ENCODE results near the gene CXCL17.
A peak's percentile ranks its signal among the peaks of the same experiment; 100 is the strongest.
"Not testable (repeated sequence)": the region's sequence is repeated elsewhere in the genome, so short reads cannot be mapped to it uniquely, and the experiment has no call there.

The CXCL17 gene, protein sequence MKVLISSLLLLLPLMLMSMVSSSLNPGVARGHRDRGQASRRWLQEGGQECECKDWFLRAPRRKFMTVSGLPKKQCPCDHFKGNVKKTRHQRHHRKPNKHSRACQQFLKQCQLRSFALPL

DNA sequence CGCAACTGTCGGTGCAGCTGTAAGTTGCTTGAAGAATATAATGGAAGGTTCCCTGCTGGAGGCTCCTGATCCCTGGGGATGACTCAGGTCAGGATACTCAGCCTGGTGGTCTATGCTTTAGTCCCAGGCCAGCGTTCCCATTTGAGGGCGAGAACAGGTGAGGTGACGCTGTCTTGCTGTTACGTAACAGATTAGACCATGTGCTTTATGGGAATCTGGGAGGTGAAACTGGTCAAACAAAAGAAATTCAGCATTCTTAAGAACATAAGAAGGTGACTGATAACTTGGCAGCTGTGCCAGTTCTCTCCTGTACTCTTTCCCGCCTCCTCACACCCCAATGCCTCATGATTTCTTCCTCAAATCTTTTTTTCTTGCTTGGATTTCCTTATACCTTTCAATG is at the start of gene CXCL17:
Gene CXCL17, minus strand, starts transcription at position 114 of the 400 bp plus-strand sequence. CDS start 114 bp downstream, outside the sequence.
- DNase-seq (ENCODE audit: low spot score), result no peak

DNA sequence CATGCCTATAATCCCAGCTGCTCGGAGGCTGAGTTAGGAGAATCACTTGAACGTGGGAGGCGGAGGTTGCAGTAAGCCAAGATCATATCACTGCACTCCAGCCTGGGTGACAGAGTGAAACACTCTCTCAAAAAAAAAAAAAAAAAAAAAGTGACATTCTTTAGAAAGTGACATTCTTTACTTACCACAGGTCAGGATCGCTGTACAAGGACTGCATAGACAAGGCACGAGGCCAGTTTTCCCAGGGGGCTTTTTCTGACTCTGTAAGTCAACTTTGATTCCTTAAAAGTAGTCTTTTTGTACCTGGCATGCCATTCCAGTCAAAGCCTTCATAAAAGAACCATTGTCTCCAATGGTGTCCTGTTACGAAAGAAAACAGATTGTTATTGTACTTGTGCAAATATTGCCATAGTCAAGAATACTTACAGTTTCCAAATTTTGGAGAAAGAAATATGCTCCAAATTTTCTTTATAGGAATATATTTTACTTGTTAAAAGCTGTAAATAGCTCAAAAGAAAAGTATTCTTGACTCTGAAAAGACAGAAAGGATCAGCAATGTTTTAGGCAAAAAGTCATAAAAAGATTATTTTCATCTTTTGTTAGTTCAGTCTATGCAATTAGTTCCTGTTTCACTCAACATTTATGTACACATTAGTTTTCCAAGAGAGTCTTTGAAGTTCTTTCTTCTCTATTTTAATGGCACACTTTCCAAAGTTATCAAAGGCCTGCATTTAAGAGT is 46.2 kb upstream of the CXCL17 start:
- DNase-seq (ENCODE audit: low spot score), result no peak

DNA sequence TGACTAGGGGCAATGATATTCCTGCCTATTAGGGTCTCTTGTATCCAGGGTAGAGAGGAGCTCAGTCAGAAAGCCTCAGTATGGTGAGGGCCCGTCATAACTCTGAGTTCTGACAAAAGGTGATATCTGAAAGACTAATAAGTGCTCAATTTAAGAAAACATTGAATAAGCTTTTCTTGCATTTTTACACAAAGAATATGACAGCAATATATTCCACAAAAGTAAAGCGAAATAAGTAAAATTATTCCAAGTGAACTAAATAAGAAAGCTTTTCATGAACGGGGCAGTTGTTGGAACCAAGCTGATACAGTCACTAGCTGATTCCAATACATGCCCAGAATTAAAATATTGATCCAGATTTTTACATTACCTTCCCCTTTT is 45.0 kb upstream of the CXCL17 start:
- DNase-seq (ENCODE audit: low spot score), result no peak

DNA sequence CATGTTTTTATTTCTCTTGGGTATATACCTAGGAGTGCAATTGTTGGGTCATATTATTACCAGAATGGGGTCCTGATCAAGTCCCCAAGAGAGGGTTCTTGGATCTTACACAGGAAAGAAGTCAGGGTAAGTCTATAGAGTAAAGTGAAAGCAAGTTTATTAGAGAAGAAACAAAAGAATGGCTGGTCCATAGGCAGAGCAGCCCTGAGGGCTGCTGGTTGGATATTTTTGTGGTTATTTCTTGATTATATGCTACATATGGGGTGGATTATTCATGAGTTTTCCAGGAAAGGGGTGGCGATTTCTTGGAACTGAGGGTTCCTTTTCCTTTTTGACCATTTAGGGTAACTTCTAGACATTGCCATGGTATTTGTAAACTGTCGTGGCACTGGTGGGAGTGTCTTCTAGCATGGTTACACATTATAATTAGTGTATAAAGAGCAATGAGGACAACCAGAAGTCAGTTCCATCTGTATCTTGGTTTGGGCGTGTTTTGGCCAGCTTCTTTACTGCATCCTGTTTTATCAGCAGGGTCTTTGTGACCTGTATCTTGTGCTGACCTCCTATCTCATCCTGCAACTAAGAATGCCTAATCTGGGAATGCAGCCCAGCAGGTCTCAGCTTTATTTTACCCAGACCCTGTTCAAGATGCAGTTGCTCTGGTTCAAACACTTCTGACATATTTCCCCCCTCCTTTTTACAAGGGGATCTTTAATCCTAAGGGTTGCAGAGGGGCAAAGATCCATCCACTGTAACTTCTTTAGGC is 44.5 kb upstream of the CXCL17 start:
- no peak for DNase-seq (ENCODE audit: low spot score)

DNA sequence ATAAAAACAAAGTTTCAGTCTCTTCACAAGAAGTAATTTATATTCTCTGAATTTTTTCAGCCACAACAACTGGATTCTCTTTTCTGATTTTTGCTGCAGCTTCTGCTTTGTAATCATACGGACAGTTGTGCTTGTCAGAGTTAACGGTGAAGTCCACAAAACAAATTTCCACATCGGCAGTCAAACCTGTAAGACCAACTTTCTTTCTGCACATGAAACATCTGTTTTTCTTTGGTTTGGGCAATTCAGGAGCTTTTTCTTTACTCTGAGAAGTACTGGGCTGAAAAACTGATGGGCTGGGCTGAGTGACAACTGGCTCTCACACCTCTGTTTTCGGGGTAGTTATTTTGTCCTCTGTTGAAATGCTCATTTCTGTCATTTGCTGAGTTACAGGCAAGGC is 42.3 kb upstream of the CXCL17 start:
- DNase-seq (ENCODE audit: low spot score), result not testable (repeated sequence)

DNA sequence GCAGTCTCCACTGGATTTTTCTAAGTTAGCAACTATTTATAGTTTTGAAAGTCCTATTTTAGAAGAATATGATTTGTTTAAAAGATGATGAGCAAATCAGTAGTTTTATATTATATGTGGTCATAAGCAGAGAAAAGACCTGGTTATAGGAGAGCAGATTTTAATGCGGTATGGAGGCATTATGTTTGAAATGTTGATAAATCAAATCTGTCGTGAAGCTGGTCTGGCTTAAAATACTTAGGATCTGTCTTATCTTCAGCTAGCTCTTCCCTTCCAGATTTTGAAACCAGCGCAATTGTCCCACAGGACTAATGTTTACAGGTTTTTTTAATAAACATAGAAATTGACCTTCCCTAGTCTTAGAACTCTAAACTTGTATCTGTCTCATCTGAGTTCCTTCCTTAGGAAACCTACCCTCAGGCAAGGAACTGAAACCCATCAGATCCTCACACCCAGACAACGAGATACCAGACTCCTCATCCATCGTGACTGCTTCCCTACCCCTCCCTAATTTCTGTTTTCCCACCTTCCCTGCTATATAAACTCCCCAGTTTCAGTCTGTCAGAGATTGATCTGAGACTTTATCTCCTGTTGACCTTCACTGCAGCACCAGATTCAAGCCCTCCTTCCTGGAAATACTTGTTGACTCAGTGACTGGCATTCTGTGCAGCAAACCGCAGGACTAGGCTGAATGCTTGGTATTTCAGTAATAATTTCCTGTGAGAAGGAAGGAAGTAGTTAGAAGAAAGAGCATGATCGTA is 37.8 kb upstream of the CXCL17 start:
- DNase-seq (ENCODE audit: low spot score), result no peak

DNA sequence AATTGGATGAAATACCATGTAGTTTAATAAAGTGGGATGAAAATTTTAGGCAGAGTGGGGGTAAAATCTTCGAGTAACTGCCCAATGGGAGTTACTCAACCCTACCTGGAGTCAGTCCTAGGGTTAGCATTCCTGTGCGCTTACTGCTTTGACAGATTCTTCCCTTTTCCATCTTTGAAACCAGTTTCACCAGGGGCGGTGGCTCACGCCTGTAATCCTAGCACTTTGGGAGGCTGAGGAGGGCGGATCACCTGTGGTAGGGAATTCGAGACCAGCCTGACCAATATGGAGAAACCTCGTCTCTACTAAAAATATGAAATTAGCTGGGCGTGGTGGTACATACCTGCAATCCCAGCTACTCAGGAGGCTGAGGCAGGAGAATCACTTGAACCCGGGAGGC is 37.0 kb upstream of the CXCL17 start:
- no peak for DNase-seq (ENCODE audit: low spot score)

DNA sequence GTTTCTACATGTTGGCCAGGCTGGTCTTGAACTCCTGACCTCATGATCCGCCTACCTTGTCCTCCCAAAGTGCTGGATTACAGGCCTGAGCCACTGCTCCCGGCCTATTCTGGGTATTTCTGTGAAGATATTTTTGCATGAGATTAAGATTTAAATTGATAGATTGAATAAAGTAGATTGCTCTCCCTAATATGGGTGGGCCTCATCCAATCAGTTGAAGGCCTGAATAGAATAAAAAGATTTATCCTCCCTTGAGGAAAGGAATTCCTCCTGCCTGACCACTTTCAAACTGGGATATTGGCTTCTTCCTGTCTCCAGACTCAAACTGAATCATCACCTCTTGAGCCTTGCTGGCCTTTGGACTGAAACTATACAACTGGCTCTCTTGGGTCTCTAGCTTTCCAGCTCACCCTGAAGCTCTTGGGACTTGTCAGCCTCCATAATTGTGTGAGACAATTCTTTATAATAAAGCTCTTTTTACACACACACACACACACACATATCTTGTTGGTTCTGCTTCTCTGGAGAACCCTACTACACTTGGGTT is 36.1 kb upstream of the CXCL17 start:
- DNase-seq (ENCODE audit: low spot score), result no peak

DNA sequence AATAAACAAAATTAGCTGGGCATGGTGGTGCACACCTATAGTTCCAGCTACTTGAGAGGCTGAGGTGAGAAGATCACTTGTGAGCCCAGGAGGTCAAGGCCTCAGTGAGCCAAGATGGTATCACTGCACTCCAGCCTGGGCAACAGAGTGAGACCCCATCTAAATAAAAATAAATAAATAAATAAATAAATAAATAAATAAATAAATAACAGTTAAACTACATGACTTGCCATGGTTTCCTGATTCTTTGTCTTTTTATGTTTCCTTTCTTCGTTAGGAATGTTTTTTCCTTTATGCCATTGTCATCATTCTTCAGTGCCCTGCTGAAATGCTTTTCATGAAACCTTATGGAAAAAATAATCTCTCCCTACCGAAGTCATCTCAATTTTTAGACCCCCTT is 35.2 kb upstream of the CXCL17 start:
- DNase-seq (ENCODE audit: low spot score), result no peak

DNA sequence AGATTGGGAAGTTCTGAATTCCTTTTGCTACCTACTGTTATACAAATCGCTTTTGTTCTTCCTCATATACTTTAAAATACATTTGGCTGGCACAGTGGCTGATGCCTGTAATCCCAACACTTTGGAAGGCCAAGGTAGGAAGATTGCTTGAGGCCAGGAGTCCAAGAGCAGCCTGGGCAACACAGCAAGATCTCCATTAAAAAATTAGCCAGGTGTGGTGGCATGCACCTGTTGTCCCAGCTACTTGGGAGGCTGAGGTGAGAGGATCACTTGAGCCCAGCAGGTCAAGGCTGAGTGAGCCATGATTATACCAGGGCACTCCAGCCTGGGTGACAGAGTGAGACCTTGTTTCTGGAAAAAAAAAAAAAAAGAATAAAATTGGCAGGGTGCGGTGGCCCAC is 34.4 kb upstream of the CXCL17 start:
- DNase-seq (ENCODE audit: low spot score), result no peak

DNA sequence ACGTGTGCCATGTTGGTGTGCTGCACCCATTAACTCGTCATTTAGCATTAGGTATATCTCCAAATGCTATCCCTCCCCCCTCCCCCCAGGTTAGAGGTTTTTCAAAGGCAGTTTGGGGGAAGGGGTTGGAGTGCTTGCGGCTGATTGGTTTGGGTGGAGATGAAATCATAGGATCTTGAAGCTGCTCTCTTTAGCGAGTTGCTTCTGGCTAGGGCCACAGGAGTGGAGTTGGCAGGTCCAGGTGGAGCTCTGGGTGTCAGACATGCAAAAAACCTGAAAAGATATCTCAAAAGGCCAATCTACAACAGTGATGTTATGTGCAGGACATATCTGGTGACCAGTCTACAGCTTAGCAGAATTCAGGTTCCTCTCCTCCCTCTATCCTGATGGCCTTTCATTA is 32.6 kb upstream of the CXCL17 start:
- no peak for DNase-seq (ENCODE audit: low spot score)

DNA sequence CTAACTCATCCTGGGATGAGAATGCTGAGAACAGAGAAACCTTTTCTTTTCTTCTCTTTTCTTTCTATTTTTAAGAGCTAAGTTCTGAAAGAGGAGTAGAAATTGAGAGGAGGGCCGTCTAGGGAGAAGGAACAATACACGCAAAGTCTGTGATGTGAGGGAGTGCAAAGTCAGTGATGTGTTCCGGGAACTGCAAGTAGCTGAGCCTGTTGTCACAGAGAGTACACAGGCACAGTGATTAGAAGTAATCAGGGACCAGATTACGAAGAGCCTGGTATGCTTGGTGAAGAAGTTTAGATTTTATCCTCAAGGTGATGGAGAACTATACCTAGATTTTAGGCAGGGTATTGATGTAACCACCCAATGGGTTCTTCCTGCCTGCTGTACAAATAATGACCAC is 32.0 kb upstream of the CXCL17 start:
- DNase-seq (ENCODE audit: low spot score), result no peak

DNA sequence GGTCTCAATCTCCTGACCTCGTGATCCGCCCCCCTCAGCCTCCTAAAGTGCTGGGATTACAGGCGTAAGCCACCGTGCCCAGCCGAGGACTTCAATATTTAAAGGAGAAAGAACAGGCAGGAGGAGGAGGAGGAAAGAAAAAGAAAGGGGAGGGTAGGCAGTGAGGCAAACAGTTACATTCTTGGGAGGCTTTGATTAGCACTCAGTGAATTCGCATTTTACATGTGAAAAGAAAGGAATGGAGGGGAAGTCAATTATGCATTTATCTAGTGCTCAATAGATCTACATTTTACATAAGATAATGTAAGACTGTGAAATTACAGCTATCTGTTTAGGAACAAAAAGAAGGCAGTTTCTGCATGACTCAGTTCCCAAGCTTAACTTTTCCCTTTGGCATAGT is 30.9 kb upstream of the CXCL17 start:
- no peak for DNase-seq (ENCODE audit: low spot score)

DNA sequence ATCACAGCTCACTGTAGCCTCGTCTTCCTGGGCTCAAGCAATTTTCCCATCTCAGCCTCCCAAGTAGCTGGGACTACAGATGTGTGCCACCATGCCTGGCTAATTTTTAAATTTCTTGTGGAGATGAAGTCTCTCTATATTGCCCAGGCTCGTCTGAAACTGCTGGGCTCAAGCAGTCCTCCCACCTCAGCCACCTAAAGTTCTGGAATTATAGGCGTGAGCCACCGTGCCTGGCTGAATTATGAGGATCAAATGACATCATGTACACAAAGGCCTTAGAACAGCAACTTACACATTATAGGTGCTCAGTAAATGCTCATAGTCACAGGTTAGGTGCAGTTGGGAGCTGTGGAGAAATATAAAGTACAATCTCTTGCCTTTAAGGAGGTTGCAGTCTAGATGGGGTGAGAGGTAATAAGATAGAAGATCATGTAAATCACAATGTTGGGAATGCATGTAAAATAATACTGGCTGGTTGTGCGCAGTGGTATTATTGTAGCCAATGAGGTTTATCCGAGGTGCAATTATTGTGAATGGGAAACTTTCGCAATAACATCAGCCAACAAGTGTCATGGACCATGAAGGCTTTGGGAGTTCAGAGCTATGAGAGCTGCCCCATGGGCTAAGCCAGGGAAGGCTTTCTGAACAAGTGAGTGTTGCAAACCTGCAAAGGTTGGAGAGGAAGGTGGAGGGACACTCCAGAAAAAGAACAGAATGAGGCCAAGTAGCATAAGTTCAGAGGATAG is 29.8 kb upstream of the CXCL17 start:
- DNase-seq (ENCODE audit: low spot score), result no peak

DNA sequence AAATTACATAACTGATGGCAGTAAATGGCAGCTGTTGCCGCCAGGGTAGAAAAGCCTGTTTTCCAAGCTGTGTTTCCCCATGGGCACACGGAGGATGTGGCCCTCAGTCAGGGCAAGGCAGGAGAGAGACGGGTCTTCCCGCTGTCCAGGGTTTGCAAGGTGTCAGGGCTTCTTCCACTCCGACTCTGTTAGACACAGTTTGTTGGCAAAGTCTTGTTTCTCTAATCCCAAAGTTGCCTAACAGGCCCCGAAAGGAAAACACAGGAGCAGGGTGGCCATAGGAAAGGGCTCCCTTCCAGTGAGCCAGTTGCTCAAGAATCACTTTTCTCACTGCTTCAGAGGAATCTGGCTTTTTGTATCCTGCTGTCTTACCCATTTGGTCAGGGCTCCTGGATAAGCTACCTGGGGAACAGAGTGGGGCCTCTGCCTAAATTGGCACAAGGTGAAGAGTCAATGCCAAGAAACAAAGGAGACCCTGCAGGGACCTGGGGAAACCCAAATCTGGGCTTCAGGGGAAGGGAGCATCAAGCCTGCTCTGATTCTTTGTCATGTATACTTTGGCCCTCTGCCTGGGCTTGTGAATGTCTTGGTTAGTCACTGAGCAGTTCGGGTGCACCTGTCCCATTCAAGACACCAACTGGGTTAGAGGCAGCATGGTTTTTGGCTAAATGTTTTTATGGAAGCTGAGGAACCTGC is 29.0 kb upstream of the CXCL17 start:
- DNase-seq (ENCODE audit: low spot score), result no peak

DNA sequence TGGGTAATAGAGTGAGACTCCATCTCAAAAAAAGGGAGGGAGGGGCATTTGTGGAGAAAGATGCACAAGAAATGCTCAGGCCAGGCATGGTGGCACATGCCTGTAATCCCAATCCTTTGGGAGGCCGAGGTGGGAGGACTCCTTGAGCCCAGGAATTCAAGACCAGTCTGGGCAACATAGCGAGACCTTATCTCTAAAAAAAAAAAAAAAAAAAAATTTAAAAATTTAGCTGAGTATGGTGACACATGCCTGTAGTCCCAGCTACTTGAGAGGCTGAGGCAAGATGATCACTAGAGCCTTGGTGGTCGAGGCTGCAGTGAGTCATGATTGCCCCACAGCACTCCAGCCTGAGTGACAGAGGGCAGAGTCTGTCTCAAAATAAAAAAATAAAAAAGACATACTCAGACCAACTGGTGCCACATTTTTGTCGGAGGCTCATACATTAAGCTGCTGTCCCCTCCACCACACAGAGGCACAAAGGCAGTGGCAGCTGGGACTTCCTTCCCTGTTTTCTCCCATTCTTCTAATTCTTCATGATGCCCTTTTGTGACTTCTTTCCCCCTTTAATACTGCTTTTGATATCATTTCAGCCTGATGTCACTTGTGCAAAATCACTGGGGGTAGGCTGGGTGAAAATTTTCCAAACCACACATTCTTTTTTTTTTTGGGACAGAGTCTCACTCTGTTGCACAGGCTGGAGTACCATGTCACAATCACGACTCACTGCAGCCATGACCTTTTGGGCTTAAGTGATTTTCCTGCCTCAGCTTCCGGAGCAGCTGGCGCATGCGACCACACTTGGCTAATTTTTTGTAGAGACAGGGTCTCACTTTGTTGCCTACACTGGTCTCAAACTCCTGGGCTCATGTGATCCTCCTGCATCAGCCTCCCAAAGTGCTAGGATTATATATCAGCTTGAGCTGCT is 26.8 kb upstream of the CXCL17 start:
- peak; percentile 26 for DNase-seq (ENCODE audit: low spot score)

DNA sequence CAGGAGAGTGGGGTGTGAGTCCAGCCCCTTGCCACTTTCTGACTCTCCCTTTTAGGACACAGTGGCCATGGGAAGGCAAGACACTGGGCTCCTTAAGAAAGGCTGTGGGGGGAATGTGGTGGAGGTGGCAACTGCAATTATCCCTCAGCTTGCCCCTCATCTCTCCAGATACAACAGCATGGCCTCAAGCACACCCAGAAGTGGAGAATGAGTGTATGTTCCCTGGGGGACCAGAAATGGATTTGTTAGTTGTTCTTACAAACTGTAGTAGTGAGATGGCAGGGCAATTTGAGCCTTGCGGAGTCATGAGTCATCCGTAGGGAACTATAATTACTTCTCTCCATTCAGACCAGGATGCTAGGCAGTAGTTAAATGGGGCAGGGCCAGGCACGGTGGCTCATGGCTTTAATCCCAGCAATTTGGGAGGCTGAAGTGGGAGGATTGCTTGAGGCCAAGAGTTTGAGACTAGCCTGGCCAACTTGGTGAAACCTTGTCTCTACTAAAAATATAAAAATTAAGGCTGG is 25.6 kb upstream of the CXCL17 start:
- DNase-seq (ENCODE audit: low spot score), result no peak

DNA sequence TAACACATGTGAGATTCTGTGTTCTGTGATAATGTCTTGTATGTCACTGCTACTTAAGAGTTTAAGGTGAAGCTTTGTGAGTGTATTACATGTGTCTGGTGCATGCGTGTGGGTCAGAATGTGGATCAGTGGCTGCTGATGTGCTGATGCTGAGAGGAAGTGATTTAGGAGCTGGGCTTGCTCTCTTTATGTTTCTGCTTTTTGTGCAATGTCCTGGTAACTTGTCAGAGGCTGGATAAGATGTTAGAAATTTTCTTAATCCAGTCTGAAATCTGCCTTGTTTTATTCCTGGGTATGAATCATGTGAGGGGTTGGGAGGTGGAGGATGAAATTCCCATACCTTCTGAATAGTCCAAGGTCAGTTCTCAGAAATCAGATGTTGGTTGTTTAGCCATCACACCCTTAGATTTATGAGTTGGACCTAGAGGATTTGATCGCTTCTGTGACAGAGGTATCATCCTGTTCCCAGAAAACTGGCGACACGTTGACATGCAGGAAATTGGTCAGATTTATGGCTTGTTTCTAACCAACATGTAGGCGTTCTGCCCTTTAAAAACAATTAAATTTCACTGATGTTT is 24.5 kb upstream of the CXCL17 start:
- DNase-seq (ENCODE audit: low spot score), result peak; percentile 21

DNA sequence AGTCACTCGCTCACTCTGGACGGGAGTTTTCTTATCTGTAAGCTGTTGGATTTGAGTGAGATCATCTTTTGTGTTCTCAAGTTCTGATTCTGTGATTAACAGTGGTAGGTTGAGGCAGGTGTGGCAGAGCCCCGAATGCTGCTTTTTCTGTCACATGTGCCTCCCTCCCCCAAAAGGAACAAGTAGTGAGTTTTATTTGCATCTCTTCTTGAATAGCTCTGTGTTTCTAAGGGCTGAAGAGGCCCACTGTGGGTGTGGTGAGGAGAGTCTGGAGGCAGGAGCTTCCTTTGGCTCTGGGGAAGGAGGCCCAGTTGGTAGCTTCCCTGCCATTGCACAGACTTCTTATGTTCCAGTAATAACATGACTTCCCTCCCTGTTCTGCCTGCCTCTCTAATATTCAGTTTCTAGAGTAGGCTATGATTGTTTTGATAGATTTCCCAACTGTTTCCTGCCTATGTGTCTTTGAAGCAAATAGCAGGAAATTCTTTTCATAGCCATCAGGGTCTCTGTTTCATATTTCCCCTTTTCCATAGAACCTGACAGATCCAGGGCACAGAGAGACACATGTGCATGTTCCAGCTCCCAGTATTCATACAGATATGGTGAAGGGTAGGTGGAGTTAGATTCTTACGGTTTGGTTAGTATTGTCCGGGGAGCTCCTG is 23.9 kb upstream of the CXCL17 start:
- peak; percentile 45 for DNase-seq (ENCODE audit: low spot score)

Measured in NAMALWA (cell line).